Hepatic stellate cell (primary cell): Measurements from ENCODE around the gene GNG7.
A peak's percentile ranks its signal among the peaks of the same experiment; 100 is the strongest.
"Not testable (repeated sequence)": the region's sequence is repeated elsewhere in the genome, so short reads cannot be mapped to it uniquely, and the experiment has no call there.

Source experiments
- DNase-seq: peaks from one replicate; pipeline ENCODE4 v3.0.0; 2011; ENCODE audit warnings: low spot score

The GNG7 gene

GRCh38 chr19:2675892-2676291 lies 26.6 kb downstream of the GNG7 start:
- no peak for DNase-seq

GRCh38 chr19:2670217-2670616 lies 32.3 kb downstream of the GNG7 start:
- no peak for DNase-seq

GRCh38 chr19:2668175-2668763 lies 34.2 kb downstream of the GNG7 start:
- no peak for DNase-seq

GRCh38 chr19:2667349-2667748 lies 35.1 kb downstream of the GNG7 start:
- not testable (repeated sequence) for DNase-seq

GRCh38 chr19:2666344-2666994 lies 36.0 kb downstream of the GNG7 start:
- DNase-seq, result no peak

- no peak for DNase-seq
Observed at GRCh38 chr19:2665103-2665502, 37.4 kb downstream of the GNG7 start.

GRCh38 chr19:2663920-2664571 lies 38.4 kb downstream of the GNG7 start:
- DNase-seq, result no peak

GRCh38 chr19:2661615-2662014 lies 40.9 kb downstream of the GNG7 start:
- DNase-seq, result no peak

GRCh38 chr19:2659856-2660432 lies 42.5 kb downstream of the GNG7 start:
- DNase-seq, result no peak

GRCh38 chr19:2656533-2656932 lies 46.0 kb downstream of the GNG7 start:
- no peak for DNase-seq

- DNase-seq, result no peak
Observed at GRCh38 chr19:2653710-2654707, 48.5 kb downstream of the GNG7 start.

GRCh38 chr19:2653218-2653617 lies 49.3 kb downstream of the GNG7 start:
- DNase-seq, result no peak

GRCh38 chr19:2652504-2653099 lies 49.9 kb downstream of the GNG7 start:
- DNase-seq, result no peak

- not testable (repeated sequence) for DNase-seq
Observed at GRCh38 chr19:2651002-2651733, 51.3 kb downstream of the GNG7 start.

- no peak for DNase-seq
Observed at GRCh38 chr19:2650515-2650914, 52.0 kb downstream of the GNG7 start.

- peak; percentile 87 for DNase-seq
Observed at GRCh38 chr19:2648528-2648937, 54.0 kb downstream of the GNG7 start.

GRCh38 chr19:2648099-2648498 lies 54.4 kb downstream of the GNG7 start:
- DNase-seq, result no peak

- DNase-seq, result no peak
Observed at GRCh38 chr19:2646866-2647535, 55.5 kb downstream of the GNG7 start.

GRCh38 chr19:2645826-2646225 lies 56.7 kb downstream of the GNG7 start:
- DNase-seq, result no peak

GRCh38 chr19:2643123-2643737 lies 59.3 kb downstream of the GNG7 start:
- not testable (repeated sequence) for DNase-seq
